A673 (cell line): Measurements from ENCODE around the gene TNS3.

Experiments
- CTCF ChIP-seq: fragments of 300-800, 200-600 bp; sonication (generic); conservative IDR thresholded peaks from 2 replicates; pipeline ENCODE4 v1.5.1; 2017; ENCODE audit warnings: low read depth, mild to moderate bottlenecking, antibody characterized with exemption, low read length, moderate library complexity, mixed read lengths
- EZH2 ChIP-seq: fragments of 200-600 bp; sonication (generic); IDR thresholded peaks from 2 replicates; pipeline ENCODE4 v1.6.1; 2017; ENCODE audit warnings: borderline replicate concordance, low read depth, mild to moderate bottlenecking, mixed read lengths, antibody characterized with exemption, low read length; ENCODE audit not compliant: poor library complexity, severe bottlenecking

GRCh38 chr7:47474211-47474936 is 107.5 kb downstream of the TNS3 start:
- TF ChIP-seq CTCF (no peak), EZH2 (no peak)
